HK-2 (cell line): ENCODE results near the gene ZNF516.

Experiments
- DNase-seq: peaks from one replicate; pipeline ENCODE4 v3.0.0-alpha.2; 2018; ENCODE audit not compliant: unreplicated experiment

ZNF516 gene

GRCh38 chr18:76455003-76455676 is 39.9 kb downstream of the ZNF516 start:
- no peak for DNase-seq

- no peak for DNase-seq
These were observed 40.6 kb downstream of the ZNF516 start for GRCh38 chr18:76454418-76454817.

GRCh38 chr18:76453932-76454331 is 41.1 kb downstream of the ZNF516 start:
- no peak for DNase-seq

GRCh38 chr18:76453057-76453561 is 41.9 kb downstream of the ZNF516 start:
- no peak for DNase-seq

- no peak for DNase-seq
These were observed 42.7 kb downstream of the ZNF516 start for GRCh38 chr18:76452357-76452756.

- DNase-seq = no peak
These were observed 43.4 kb downstream of the ZNF516 start for GRCh38 chr18:76451396-76452331.

- DNase-seq = no peak
These were observed 44.3 kb downstream of the ZNF516 start for GRCh38 chr18:76450452-76451395.

- DNase-seq = no peak
These were observed 46.0 kb downstream of the ZNF516 start for GRCh38 chr18:76449111-76449453.

- DNase-seq = no peak
These were observed 46.6 kb downstream of the ZNF516 start for GRCh38 chr18:76448256-76449110.

GRCh38 chr18:76447258-76447890 is 47.7 kb downstream of the ZNF516 start:
- no peak for DNase-seq

GRCh38 chr18:76446321-76447257 is 48.5 kb downstream of the ZNF516 start:
- no peak for DNase-seq

GRCh38 chr18:76445741-76446232 is 49.3 kb downstream of the ZNF516 start:
- no peak for DNase-seq

- DNase-seq = no peak
These were observed 49.8 kb downstream of the ZNF516 start for GRCh38 chr18:76445275-76445674.

- no peak for DNase-seq
These were observed 50.5 kb downstream of the ZNF516 start for GRCh38 chr18:76444446-76445105.

GRCh38 chr18:76443519-76444445 is 51.3 kb downstream of the ZNF516 start:
- DNase-seq = no peak

GRCh38 chr18:76442413-76443171 is 52.5 kb downstream of the ZNF516 start:
- no peak for DNase-seq
